Fibroblast of lung (primary cell): Measurements from ENCODE around the gene VWA5B1. TPM values are rescaled to one million over a fixed set of nuclear protein-coding genes. Genes with fewer than 3 reads are reported as not detected.

Source experiments
- DNase-seq, 2 donors: peaks; one replicate each; pipeline versions ENCODE4 v3.0.0 to v3.0.0-alpha.2; 2010; ENCODE audit warnings: low read depth in 2 of 2
- H2AFZ ChIP-seq: 2 replicates; pipeline ENCODE4 v1.5.1; 2012; ENCODE audit warnings: low read length, control low read depth, inconsistent platforms
- H3K27ac ChIP-seq: 2 replicates; pipeline ENCODE4 v1.5.1; 2011; ENCODE audit warnings: low read length, control low read depth; ENCODE audit not compliant: insufficient read depth
- H3K27me3 ChIP-seq: 2 replicates; pipeline ENCODE4 v1.5.1; 2011; ENCODE audit warnings: mild to moderate bottlenecking, low read length; ENCODE audit not compliant: control insufficient read depth, insufficient read depth
- H3K36me3 ChIP-seq: 2 replicates; pipeline ENCODE4 v1.5.1; 2011; ENCODE audit warnings: low read length; ENCODE audit not compliant: control insufficient read depth, insufficient read depth
- H3K4me1 ChIP-seq: 2 replicates; pipeline ENCODE4 v1.5.1; 2011; ENCODE audit warnings: low read length; ENCODE audit not compliant: control insufficient read depth, insufficient read depth; ENCODE audit errors: extremely low read depth
- H3K4me2 ChIP-seq: 2 replicates; pipeline ENCODE4 v1.5.1; 2011; ENCODE audit warnings: low read length, control low read depth; ENCODE audit not compliant: insufficient read depth; ENCODE audit errors: extremely low read depth
- H3K4me3 ChIP-seq, 4 experiments: fragments of 200-600 bp in 1 of 4; sonication (generic) in 1 of 4; replicated peaks in 1 of 4; 2 replicates each; pipeline ENCODE4 v1.5.1; 2011 to 2016; ENCODE audit warnings: low read length in 4 of 4, low read depth in 3 of 4, mild to moderate bottlenecking in 3 of 4, control low read depth in 2 of 4, inconsistent platforms in 1 of 4, mixed read lengths in 1 of 4; ENCODE audit not compliant: insufficient read depth in 1 of 4; ENCODE audit errors: control extremely low read depth in 1 of 4
- H3K79me2 ChIP-seq: 2 replicates; pipeline ENCODE4 v1.5.1; 2012; ENCODE audit warnings: mild to moderate bottlenecking, low read length, inconsistent platforms; ENCODE audit not compliant: control insufficient read depth, insufficient read depth
- H3K9ac ChIP-seq: 2 replicates; pipeline ENCODE4 v1.5.1; 2011; ENCODE audit warnings: mild to moderate bottlenecking, low read length, control low read depth; ENCODE audit not compliant: insufficient read depth
- H3K9me3 ChIP-seq: 2 replicates; pipeline ENCODE4 v1.5.1; 2012; ENCODE audit warnings: low read depth, low read length; ENCODE audit not compliant: control insufficient read depth, insufficient read depth
- H4K20me1 ChIP-seq: 2 replicates; pipeline ENCODE4 v1.5.1; 2011; ENCODE audit warnings: low read length; ENCODE audit not compliant: control insufficient read depth, insufficient read depth; ENCODE audit errors: extremely low read depth
- EZH2 ChIP-seq: IDR thresholded peaks from 2 replicates; pipeline ENCODE4 v1.5.1; 2012; ENCODE audit warnings: low read length, control low read depth, mild to moderate bottlenecking; ENCODE audit errors: missing control alignments
- polyA plus RNA-seq, 2 donors: library from polyadenylated mRNA; depleted of rRNA in 1 of 2; stranded (reverse) in 1 of 2; unstranded in 1 of 2; fragments of >200 nt; gene quantifications; 2 replicates each; pipeline ENCODE4 v1.2.1, GENCODE V29; 2011 to 2012; ENCODE audit warnings: missing spikeins in 1 of 2
- total RNA-seq: library from RNA; depleted of rRNA; stranded (reverse); fragments of >200 nt; gene quantifications from 2 replicates; pipeline ENCODE4 v1.2.1, GENCODE V29; 2014
- TF ChIP-seq, protein P1 (sequence below), 2 donors: IDR thresholded peaks in 1 of 2; conservative IDR thresholded peaks in 1 of 2; 1 replicate in 1 of 2; 2 replicates in 1 of 2; pipeline ENCODE4 v1.5.1; 2011 to 2012; ENCODE audit warnings: low read length in 2 of 2, control low read depth in 1 of 2, inconsistent platforms in 1 of 2, low read depth in 1 of 2, mild to moderate bottlenecking in 1 of 2

The VWA5B1 gene
- total and polyA plus RNA-seq, 2 donors (not counting 1 experiment from before 2014, with no cell fraction given) = not detected

DNA sequence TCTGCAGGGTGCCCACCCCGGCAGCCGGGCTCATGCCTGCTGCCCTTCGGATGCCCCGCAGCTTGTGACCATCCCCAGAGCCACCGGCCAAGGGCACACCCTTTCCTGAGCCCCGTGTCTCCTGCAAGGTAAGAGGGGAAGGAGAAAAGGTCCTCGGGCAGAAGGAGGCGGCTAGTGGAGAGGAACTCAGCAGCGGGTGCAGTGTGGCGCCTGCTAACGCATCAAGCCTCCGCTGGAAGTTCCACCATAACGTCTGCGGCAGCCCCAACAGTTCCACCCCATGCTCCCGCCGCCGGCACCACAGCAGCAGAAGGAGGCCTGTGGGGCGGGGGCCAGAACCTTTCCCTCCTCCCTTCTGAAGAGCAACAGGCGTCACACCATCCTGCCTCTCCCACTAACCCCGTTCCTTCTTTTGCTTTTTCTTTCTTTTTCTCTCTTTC lies 990 bp downstream of the VWA5B1 start:
- H3K9me3 ChIP-seq = no peaks in the 10 kb centered on the region
- no peak overlapping the region for H2AFZ ChIP-seq
- TF ChIP-seq, protein P1, sequence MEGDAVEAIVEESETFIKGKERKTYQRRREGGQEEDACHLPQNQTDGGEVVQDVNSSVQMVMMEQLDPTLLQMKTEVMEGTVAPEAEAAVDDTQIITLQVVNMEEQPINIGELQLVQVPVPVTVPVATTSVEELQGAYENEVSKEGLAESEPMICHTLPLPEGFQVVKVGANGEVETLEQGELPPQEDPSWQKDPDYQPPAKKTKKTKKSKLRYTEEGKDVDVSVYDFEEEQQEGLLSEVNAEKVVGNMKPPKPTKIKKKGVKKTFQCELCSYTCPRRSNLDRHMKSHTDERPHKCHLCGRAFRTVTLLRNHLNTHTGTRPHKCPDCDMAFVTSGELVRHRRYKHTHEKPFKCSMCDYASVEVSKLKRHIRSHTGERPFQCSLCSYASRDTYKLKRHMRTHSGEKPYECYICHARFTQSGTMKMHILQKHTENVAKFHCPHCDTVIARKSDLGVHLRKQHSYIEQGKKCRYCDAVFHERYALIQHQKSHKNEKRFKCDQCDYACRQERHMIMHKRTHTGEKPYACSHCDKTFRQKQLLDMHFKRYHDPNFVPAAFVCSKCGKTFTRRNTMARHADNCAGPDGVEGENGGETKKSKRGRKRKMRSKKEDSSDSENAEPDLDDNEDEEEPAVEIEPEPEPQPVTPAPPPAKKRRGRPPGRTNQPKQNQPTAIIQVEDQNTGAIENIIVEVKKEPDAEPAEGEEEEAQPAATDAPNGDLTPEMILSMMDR (conservative IDR thresholded peaks at IDR 0.05 in 1 of 2, IDR thresholded peaks at IDR 0.05 in 1 of 2; ENCODE audit: low read depth in 1 of 2, low read length in 2 of 2) = no peak
- no peak for TF ChIP-seq EZH2
- no peak overlapping the region for H3K4me2 ChIP-seq
- no peaks in the 10 kb centered on the region for H3K4me1 ChIP-seq
- no peaks in the 10 kb centered on the region for H3K36me3 ChIP-seq
- no peak for DNase-seq
- no peaks in the 10 kb centered on the region for H4K20me1 ChIP-seq
- no peak overlapping the region for H3K9ac ChIP-seq
- no peak overlapping the region for H3K27ac ChIP-seq
- H3K79me2 ChIP-seq = no peaks in the 10 kb centered on the region
- peaks cover 8% of the 10 kb centered on the region for H3K27me3 ChIP-seq
- no peak overlapping the region for H3K4me3 ChIP-seq

DNA sequence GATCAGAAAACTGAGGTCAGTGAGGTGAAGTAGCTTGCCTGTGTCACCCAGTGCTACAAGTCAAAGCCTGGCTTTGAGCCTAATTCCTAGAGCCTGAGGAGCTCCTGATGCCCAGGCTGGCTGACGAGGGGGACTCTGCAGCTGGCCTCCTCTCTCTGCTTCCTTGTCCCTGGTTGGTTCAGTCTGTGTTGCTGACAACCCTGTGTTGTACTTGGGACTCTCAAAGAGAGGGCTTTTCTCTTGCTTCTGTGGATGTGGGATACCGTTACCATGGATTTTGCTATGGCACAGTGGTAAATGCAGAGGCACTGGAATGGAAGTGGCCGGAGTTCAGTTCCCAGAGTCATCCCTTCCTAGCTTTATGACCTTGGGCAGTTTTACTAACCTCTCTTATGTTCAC lies 8.0 kb downstream of the VWA5B1 start:
- no peak overlapping the region for H3K4me3 ChIP-seq
- no peak overlapping the region for H3K27ac ChIP-seq
- no peaks in the 10 kb centered on the region for H3K4me1 ChIP-seq
- H3K79me2 ChIP-seq = no peaks in the 10 kb centered on the region
- no peaks in the 10 kb centered on the region for H4K20me1 ChIP-seq
- DNase-seq = no peak
- no peaks in the 10 kb centered on the region for H3K9me3 ChIP-seq
- no peak overlapping the region for H3K4me2 ChIP-seq
- peaks cover 4% of the 10 kb centered on the region for H3K27me3 ChIP-seq
- H3K36me3 ChIP-seq = no peaks in the 10 kb centered on the region
- no peak overlapping the region for H3K9ac ChIP-seq
- TF ChIP-seq, protein P1 (conservative IDR thresholded peaks at IDR 0.05 in 1 of 2, IDR thresholded peaks at IDR 0.05 in 1 of 2; ENCODE audit: low read depth in 1 of 2, low read length in 2 of 2) = no peak
- TF ChIP-seq EZH2 = no peak
- no peak overlapping the region for H2AFZ ChIP-seq

DNA sequence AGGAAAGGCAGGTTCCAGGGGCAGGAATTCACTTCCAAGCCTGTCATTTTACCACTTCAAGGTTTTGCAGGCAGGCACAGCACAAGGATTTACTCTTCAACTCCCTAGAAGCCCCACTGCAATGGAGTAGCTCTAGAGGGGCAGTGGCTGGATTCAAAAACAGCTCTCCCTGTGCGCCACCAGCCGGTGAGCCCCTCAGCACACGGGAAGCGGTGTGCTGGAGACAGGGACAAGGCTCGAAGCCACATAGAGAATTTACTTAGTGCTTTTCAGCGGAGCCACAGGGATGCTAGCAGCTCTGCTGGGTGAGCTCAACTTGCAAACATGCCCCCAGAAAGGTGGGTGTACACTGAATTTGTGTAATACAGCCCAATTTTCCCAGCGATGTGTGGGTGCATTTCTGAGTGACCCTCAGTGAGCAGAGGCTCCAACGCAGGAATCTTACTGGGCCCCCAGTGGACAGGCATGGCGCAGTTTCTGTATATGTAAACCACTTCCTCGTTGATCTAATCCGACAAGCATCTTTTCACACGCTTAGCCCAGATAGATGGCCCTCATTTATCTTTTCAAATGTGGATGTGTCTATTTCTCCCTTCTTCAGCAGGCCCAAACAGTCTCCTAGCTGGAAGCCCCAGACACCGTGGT lies 10.9 kb downstream of the VWA5B1 start:
- H3K4me2 ChIP-seq = no peak overlapping the region
- H3K27me3 ChIP-seq = peaks cover 8% of the 10 kb centered on the region
- no peaks in the 10 kb centered on the region for H4K20me1 ChIP-seq
- H3K9me3 ChIP-seq = no peaks in the 10 kb centered on the region
- no peak overlapping the region for H3K9ac ChIP-seq
- H2AFZ ChIP-seq = no peak overlapping the region
- TF ChIP-seq, protein P1 (conservative IDR thresholded peaks at IDR 0.05 in 1 of 2, IDR thresholded peaks at IDR 0.05 in 1 of 2; ENCODE audit: low read depth in 1 of 2, low read length in 2 of 2) = no peak
- TF ChIP-seq EZH2 = no peak
- no peaks in the 10 kb centered on the region for H3K4me1 ChIP-seq
- H3K79me2 ChIP-seq = no peaks in the 10 kb centered on the region
- peak in 1 of 2 donors; percentile 83 for DNase-seq
- H3K27ac ChIP-seq = no peak overlapping the region
- H3K36me3 ChIP-seq = no peaks in the 10 kb centered on the region
- no peak overlapping the region for H3K4me3 ChIP-seq
